Transverse colon (tissue), 4 donors: ENCODE data around the gene AP1S2.

ENCODE experiments used
- CTCF ChIP-seq, 5 experiments: fragments of 200-600 bp in 3 of 5; fragments of 450-650 bp in 2 of 5; sonication (generic) in 3 of 5; IDR thresholded peaks; 1 replicate in 2 of 5; 2 replicates in 3 of 5; pipeline ENCODE4 v1.5.1; 2016 to 2017; ENCODE audit warnings: antibody characterized with exemption in 5 of 5, inconsistent platforms in 3 of 5, mild to moderate bottlenecking in 2 of 5, moderate library complexity in 1 of 5
- POLR2A ChIP-seq: fragments of 450-650 bp; IDR thresholded peaks from one replicate; pipeline ENCODE4 v1.6.1; 2016; ENCODE audit warnings: antibody characterized with exemption, mild to moderate bottlenecking, moderate library complexity
- POLR2AphosphoS5 ChIP-seq, 3 donors: sonication (generic); formaldehyde crosslinking; IDR thresholded peaks; one replicate each; pipeline ENCODE4 v1.6.1; 2016; ENCODE audit warnings: antibody characterized with exemption in 3 of 3

- no peak for TF ChIP-seq POLR2AphosphoS5 (IDR thresholded peaks at IDR 0.05)
- TF ChIP-seq POLR2A = no peak
- no peak for TF ChIP-seq CTCF (IDR thresholded peaks at IDR 0.05)
Observed at GRCh38 chrX:15853586-15854079, 980 bp downstream of the AP1S2 start.
